DMS 273 (cell line): Measurements from ENCODE around the gene QKI.

ENCODE experiments used
- DNase-seq: peaks from one replicate; lab custom pipeline; 2025; ENCODE audit not compliant: unreplicated experiment; lab: John Stamatoyannopoulos, UW

QKI gene

DNA sequence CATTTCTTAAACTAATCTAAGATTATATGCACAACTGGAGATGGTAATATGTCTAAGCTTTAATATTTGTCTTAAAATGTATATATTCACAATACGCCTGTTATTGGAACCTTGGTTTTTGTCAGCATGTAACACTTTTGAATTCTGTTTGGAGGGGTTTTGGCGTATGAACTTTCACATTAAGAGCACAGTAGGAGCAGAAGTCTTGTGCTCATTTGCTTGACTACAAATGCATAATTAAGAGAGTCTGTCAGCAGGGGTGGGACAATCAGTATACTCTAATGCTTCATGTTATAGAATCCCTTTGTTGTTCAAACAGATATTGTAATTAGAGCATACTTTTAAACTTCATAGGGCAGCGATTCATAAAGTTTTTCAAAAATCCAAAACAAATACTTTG is 112.8 kb downstream of the QKI start:
- DNase-seq: no peak

DNA sequence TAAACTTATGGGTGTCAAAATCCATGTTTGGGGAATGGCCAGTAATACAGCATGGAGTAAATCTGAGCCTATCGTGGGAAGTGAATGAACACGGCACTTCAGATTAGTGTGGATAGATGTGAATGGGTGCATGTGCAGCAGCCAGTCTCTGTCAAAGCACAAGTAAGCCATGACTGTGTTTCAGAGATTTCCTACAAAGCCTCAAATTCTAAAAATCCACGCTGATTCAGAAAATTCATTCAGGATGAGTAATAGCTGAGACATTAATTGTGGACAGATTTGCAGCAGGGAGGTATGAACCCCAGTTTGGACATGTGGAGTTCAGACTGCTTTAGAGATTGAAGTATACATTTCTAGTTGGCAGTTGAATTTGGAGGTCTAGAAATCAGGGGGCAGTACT is 115.1 kb downstream of the QKI start:
- DNase-seq: no peak

DNA sequence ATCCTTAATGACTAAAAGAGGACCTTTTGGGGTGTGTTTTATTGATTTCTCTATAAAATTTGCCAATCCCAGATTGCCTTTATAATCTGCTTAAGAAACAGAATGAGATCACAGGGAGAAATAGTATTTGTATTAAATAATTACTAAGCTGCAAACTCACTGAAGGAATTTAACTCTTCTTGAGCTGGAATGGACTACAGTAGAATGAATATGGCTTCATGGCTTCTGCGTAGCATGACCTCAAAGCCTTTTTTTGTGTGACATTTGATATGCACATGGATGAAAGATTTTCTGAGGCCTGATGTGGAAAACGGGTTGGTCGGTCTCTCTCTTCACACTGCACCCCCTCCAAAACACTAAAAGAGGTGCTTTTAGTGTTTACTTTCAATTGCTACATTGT is 115.9 kb downstream of the QKI start:
- DNase-seq: no peak

DNA sequence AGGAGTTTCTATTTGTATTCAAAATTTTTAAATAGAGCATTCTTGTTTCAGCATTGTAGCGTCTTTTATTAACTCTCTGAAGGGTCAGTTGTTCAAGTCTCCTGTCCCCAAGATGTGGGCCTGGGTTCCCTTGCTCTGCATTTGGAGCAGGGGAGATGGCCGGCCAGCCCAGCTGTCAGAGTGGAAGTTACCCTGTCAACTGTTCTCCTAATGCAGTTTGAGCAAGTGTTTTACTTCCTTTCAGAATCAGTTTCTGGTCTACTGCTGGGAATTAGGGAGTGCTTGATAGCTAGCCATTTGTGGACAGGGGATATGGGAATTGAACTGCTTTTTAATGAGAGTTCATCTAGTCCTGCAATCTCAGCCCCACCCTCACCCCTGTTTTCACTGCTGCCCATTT is 116.6 kb downstream of the QKI start:
- DNase-seq: no peak

DNA sequence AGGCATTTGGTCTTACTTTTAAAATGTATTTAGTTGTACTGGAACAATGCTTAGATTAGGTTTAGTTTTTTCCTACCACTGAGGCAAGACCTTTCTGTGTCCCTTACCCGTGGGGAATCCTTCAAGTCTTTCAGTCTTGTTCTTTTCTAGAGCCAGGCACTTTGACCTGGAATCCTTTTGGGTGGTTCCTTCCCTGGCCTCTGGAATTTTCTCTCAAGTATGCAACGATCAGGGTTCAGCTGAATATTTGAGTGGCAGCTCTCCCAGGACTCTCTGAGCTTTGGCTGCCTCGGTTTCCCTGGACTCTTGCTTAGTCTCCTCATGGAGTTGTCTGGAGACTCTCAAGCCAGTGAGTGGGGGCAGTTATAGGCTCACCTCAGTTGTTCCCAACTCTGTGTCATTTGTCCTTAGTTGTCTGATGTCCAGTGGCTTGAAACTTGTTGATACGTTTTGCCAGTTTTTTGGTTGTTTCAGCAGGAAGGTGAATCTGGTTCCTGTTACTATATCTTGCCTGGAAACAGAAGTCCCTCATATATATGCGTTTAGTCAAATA is 118.1 kb downstream of the QKI start:
- no peak for DNase-seq

DNA sequence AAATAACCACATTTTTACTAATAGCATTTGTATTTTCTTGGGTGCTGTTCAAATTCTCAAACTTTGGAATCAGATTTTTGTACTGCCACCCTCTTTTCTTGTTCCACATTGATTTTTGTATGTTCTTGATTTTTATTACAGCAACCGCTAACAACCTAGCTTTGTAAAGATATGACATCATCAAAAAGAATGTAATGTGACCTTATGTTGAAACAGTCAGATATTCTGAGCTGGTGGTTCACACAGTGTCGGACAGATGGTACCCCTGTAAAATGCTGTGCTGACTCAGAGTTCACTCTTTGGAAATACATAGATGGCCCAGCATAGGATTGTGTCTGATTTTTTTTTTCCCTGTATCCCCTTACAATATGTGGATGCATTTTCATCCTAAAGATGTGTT is 118.9 kb downstream of the QKI start:
- DNase-seq: peak; percentile 90

DNA sequence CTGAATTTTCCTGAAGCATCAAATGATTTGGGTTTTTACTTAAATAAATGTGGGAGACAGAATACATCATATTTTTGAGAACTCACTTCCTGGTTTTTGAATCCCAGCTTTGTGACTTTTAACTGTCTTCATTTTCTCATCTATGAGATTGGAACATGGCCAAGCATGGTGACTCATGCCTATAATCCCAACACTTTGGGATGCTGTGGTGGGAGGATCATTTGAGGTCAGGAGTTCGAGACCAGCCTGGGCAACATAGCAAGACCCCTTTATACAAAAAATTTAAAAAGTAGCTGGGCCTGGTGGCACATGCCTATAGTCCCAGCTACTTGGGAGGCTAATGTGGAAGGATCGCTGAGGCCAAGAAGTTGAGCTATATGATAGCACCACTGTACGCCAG is 122.3 kb downstream of the QKI start:
- DNase-seq: peak; percentile 11

DNA sequence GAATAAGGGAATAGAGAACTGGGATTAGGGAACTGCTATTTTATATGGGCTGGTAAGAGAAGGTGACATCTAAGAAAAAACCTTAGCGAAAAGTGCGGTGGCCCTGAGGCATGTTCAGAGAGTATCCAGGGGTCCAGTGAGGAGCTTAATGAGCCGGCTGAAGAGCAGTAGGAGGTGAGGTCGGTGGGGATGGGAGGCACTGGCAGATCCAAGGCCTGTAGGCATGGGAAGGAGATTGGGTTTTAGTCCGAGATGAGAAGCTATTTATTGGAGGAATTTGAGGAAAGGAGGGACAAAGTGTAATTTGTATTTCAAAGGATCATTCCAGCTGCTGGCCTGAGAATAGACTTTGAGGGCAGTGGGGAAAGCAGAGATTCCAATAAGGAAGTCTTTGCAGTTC is 123.8 kb downstream of the QKI start:
- DNase-seq: no peak

DNA sequence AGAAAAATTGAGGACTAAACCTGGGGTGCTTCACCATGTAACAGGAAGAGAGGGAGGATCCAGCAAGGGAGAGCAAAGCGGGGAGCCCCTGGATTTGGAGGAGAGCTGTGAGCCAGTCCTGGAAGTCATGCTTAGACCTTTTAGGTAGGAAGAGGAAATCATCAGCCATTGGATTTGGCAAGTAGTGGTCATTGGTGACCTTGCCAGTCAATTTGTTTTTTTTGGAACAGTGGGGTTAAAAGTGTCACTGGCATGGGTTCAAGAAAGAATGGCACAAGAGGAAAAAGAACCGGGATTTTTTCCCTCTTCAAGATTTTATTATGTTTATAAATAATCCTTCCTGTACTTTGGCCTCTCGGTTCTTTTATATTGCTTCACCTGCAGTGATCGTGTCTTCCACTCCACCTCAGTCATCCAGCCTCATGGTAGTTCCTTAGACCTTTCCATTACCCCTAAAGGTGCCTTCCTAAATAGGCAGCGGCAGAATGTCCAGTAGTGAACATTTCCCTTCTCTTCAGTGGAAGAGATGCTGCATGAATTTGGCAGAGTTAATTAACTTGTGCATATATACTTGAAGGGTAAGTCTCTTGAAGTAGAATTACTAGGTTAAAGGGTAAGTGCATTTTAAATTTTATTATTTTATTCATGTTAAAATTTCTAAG is 124.7 kb downstream of the QKI start:
- no peak for DNase-seq

DNA sequence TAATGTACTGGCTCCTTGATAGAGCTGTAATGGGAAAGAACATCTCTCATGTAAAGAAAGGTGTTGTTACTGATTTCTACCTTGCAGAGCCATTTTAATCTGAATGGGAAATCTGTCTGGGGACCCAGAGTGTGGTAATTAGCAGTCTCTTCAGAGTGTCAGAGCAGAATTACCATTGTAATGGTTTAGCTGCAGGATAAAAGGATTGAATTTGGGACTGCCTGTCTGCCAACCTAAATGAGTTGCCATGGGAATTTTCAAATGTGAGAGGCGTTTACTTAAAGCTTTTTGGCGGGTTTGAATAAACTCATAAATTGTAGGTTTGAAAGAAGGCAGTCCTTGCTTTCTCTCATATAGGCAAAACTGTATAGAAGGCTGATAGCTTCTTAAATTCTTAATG is 128.8 kb downstream of the QKI start:
- no peak for DNase-seq

DNA sequence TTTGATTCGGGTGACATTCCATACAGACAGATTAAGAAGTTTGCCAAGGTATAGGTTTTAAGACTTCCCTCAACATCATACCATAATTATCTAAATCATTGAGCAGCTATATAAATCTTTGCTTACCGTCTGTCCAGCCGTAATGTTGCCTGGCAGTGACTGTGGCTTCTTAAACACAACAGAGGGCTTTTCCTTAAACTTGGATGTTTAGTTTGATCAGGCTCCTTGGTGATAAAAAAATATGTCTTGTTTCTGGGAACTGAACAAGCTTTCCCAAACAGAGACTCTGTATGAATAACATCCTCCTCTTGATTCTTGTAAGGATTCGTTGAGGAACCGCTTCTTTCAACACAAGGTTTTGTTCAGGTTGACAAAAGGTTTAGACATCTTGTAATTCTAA is 130.9 kb downstream of the QKI start:
- DNase-seq: no peak

DNA sequence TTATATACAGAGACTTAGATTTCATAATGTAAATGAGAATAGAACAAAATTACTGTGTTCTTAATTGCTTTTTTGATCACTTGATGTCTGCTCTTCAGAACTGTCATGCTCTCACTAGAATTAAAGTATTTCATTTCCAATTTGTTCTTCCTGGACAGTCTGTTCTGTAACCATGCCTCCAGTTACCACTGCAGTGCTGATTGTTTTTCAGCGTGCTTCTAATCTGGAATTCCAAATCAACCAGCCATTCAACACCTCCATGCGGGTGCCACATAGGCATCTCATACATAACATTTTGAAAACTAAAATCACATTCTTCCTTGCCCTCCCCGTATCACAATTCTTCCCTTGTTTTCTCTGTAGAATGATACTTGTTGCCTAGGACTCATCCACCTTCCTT is 132.8 kb downstream of the QKI start:
- DNase-seq: no peak

DNA sequence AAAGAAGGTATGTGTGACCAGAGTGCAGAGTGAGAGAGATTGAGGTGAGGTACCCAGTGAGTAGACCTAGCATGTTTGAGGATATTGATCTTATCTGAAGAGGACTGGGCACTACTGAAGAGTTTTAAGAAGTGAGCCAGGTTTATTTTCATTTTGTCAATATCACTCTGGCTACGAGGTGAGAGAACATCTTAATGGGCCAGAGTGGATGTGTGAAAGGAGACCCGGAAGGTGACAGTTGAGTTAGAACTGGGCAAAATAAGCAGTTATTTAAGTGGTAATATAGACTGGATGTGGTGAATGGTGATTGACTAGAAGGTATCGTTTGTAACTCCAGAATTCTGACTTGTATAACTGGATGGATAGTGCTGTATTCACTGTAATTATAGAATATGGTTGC is 134.1 kb downstream of the QKI start:
- no peak for DNase-seq

DNA sequence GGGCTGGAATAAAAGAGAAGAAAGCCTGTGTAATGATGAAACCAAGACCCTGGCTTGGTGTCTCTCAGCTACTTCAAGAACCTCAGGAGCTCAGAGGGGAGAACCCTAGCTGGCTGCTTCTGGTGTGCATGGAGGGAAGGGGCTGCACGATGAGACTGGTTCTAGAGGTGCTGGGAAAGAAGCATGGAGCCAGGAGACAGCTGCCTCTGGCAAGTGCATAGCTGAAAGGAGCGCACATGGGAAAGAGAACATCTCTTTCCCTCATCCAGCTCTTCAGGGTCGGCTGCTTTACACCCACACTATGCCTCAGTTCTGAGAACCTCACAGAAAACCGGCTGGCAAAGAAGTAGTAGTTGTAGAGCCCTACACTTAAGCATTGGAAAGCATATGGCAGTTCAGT is 139.5 kb downstream of the QKI start:
- DNase-seq: no peak

DNA sequence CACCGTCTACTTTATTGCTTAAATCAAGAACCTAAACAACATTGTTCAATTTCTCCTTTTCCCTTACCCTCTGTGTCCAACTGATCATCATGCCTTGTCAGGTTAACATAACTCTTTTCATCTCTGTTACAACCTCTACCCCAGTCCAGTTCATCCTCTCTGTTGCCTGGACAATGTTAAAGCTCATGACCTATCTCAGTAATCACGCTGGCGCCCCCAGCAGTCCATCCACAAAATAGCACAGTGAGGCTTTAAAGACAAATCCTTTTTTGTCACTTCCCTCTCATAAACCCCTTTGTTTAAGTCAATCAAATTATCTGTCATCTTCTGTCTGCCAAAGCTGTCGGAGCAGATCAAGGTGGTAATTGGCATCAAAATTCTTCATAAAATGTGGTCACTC is 140.1 kb downstream of the QKI start:
- peak; percentile 69 for DNase-seq

DNA sequence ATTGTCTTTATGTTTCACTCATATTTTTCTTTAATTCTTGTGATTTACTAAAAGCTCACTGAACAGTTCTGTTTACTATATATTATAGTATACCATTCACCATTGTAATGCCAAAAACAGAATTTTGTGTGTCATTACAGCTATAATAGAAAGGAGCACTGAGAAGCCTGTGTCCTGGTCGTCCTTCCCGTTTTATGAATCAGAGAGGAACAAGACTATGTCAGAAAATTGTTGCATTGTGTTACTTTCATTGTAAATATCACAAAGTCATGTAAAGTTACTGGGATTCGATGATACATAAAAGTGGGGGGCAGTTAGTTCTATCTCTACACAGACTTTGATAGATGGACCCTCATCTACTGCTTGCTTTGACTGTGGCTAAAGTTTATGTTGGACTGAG is 145.1 kb downstream of the QKI start:
- no peak for DNase-seq

DNA sequence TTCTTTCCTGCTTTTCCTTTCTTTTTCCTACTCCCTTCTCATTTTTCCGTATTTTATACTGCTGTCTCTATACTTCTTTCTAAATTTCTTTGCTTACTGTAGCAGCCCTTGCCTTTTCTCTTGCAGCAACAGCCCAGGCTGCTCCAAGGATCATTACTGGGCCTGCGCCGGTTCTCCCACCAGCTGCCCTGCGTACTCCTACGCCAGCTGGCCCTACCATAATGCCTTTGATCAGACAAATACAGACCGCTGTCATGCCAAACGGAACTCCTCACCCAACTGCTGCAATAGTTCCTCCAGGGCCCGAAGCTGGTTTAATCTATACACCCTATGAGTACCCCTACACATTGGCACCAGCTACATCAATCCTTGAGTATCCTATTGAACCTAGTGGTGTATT is 148.8 kb downstream of the QKI start:
- DNase-seq: peak; percentile 50

DNA sequence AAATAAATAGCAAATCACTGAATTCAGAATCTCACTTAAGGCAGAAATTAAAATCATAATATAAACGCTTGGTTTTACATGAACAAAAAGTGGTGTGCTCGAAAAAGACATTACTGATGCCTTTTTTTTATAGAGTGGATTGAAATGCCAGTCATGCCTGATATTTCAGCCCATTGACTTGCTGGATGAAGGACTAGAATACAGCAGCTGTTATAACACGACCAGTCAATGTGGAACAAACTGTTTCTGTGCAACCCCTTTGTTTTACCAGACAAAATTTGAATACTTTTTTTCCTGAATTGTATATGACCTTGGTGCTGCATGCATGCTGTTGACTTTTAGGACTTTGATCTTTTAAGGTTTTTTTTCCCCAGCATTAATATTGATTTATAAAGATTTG is 150.0 kb downstream of the QKI start:
- no peak for DNase-seq

DNA sequence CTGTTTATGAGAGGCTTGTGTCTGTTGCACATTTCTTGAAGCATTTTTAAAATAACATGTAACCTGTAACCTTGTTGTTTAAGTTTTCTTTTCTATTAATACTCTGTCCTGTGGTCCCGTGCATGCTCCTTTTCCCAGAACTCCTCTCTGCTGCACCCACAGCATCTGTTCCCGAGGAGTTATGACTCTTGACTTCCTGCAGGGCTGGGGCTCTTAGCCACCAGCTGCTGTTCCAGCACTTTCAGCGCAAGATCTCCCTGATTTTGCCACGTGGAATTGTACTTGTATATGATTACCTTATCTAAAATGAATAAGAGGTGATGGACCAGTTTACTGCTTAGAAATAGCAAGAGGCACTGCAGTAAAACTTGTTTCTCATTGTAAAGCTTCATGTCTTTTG is 150.6 kb downstream of the QKI start:
- peak; percentile 74 for DNase-seq

DNA sequence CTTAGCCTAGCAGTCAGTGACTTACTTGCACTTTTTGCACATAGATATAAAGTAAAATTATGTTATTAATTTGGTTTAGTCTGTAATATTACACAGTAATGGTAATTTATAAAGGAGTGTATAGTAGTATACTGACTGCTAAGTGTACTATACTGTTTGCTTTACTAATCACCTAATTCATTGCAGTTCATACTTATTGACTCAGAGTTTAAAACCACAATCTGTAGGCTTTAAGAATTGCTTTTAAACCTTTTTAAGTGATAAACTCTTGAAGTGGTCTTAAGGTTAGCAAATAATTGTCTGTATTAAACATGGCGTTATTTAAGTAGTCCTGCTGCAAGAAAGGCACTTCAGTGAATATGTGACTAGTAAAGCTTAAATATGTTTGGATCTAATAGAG is 151.5 kb downstream of the QKI start:
- no peak for DNase-seq

DNA sequence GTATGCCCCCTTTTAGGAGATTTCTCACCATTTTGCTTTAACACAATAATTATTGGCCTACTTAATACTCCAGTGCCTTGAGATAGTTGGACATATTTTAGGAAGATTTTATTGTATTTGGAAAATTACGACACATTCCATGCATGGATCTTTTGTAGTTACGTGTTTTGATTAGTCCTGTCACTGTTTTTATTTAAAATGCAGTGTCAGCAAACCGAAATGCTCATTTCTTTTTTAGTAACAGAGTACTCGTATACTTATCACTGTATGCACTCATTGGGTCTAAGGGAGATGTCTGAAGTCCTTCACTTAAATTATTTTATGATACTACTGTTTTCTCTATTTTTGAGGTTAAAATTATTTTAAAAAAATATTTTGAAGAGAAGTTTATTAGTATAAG is 153.8 kb downstream of the QKI start:
- DNase-seq: no peak

DNA sequence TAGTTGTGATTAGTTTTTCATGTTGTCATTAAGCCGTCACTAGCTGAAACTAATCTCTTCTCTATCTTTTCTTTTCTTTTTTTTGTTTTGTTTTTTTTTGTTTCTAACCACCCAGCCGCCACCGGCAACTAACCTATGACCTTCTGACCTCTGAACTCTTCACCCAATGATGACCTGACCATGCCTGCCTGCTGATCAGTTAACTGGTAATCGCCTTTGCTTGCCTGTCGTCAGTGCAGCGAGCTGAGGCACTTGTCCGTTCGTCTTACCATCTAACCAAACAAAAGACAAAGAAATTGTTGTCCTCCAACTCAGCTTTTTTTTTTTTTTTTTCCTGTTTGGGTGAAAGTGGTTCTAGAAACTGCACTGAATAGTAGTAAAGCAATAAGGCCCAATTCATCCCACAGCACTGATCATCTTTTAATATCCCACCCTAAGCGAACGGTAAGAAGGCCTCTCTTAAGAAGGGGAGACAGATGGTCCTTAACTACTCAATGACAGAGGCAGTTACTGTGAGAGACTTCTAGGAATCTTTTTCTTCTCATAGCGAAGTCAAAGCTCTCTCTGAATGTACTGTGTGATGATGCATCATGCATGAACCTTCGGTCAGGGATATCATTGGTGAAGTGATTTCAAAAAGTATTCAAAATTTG is 156.2 kb downstream of the QKI start:
- DNase-seq: no peak

DNA sequence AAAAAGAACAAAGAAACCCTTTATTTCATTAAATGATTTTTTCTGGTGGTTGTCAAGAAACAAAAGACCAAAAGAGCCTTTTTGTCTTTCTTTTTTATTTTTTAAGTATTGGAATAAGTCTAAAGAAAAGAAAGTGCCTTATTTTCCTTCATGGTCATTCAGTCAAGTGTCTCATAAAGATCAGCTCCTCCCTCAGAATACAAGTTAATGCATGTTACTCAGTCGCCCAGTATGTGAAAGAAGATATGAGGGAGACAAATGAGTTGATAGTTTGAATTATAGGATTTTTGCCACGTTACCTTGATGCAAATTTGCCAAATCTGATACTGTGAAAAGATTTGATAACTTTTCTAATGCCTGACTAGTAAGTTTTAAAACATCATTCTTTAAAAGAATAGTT is 157.2 kb downstream of the QKI start:
- no peak for DNase-seq
